ENCODE measurements around the gene DCDC2C. TPM values are rescaled to one million over a fixed set of nuclear protein-coding genes. Genes with fewer than 3 reads are reported as not detected.
A peak's percentile ranks its signal among the peaks of the same experiment; 100 is the strongest.

DCDC2C gene
- total and polyA plus RNA-seq, 2 experiments from 2014 or later = 0.45 TPM; not detected in 1

- H3K27me3 ChIP-seq (ENCODE audit: insufficient read depth) = no peaks in the 10 kb centered on the region
- Mint-ChIP-seq H3K9me3 (no peaks in the 10 kb centered on the region; the same call in 2 of the 3 replicates), H3K27ac (no peak overlapping the region), H3K4me1 (peaks cover 14% of the 10 kb centered on the region), H3K27me3 (ENCODE audit: insufficient read depth, low read depth, poor library complexity) (no peaks in the 10 kb centered on the region), H3K4me3 (no peak overlapping the region), H3K36me3 (ENCODE audit: low read depth) (no peaks in the 10 kb centered on the region)
- H3K4me1 ChIP-seq (ENCODE audit: insufficient read depth) = 0 out of 2 replicates have a peak, but pooled peaks cover 4% of the 10 kb centered on the region
- H3K9me2 ChIP-seq (ENCODE audit: insufficient read depth) = no peaks in the 10 kb centered on the region
- H3K79me2 ChIP-seq (replicated peaks; ENCODE audit: insufficient read depth) = no peaks in the 10 kb centered on the region
- no peaks in the 10 kb centered on the region for H4K20me1 ChIP-seq (replicated peaks; ENCODE audit: insufficient read depth)
- no peak overlapping the region for H3K4me2 ChIP-seq
- no peak overlapping the region for H3K27ac ChIP-seq (ENCODE audit: low read depth)
- no peaks in the 10 kb centered on the region for H3K36me3 ChIP-seq (ENCODE audit: insufficient read depth)
- H3K4me3 ChIP-seq = no peak overlapping the region
- peak; percentile 38 for DNase-seq (ENCODE audit: low spot score)
- 0 out of 2 replicates have a peak overlapping the region, but pooled peaks have one; percentile 18 for H2AFZ ChIP-seq
- TF ChIP-seq EZH2phosphoT487 (IDR thresholded peaks at IDR 0.05; ENCODE audit: unreplicated experiment) = no peak
- peak in 1 of 2 experiments; percentile 16; a peak in 2 of 4 replicates for TF ChIP-seq CTCF (conservative IDR thresholded peaks at IDR 0.05; ENCODE audit: low read depth in 2 of 2)
- no peaks in the 10 kb centered on the region for H3F3A ChIP-seq (replicated peaks; ENCODE audit: low read depth)
- ATAC-seq = peak; percentile 24; the same call in 1 of the 3 replicates
Measured at GRCh38 chr2:3662239-3662638, 41.1 kb upstream of the DCDC2C start.

- Histone ChIP-seq H3K36me3 (ENCODE audit: insufficient read depth) (no peaks in the 10 kb centered on the region), H3K9me2 (ENCODE audit: insufficient read depth) (no peaks in the 10 kb centered on the region), H3K4me3 (no peak overlapping the region), H3K27ac (ENCODE audit: low read depth) (no peak overlapping the region), H2AFZ (no peak overlapping the region), H3K4me1 (ENCODE audit: insufficient read depth) (0 out of 2 replicates have a peak, but pooled peaks cover 4% of the 10 kb centered on the region), H3K27me3 (ENCODE audit: insufficient read depth) (no peaks in the 10 kb centered on the region), H3K79me2 (replicated peaks; ENCODE audit: insufficient read depth) (no peaks in the 10 kb centered on the region), H3K4me2 (no peak overlapping the region), H4K20me1 (replicated peaks; ENCODE audit: insufficient read depth) (no peaks in the 10 kb centered on the region), H3F3A (replicated peaks; ENCODE audit: low read depth) (no peaks in the 10 kb centered on the region)
- no peaks in the 10 kb centered on the region for H3K36me3 Mint-ChIP-seq (ENCODE audit: low read depth)
- no peak overlapping the region for H3K27ac Mint-ChIP-seq
- no peak for TF ChIP-seq POLR2AphosphoS5 (IDR thresholded peaks at IDR 0.05; ENCODE audit: low read depth)
- TF ChIP-seq STAT1 (IDR thresholded peaks at IDR 0.05; ENCODE audit: unreplicated experiment) = no peak
- no peak for TF ChIP-seq CREB1 (CRISPR knock-in tag; IDR thresholded peaks at IDR 0.05; ENCODE audit: low read depth)
- TF ChIP-seq EZH2 (IDR thresholded peaks at IDR 0.05; ENCODE audit: low read depth, unreplicated experiment) = no peak
- no peak for TF ChIP-seq REST (IDR thresholded peaks at IDR 0.05; ENCODE audit: unreplicated experiment)
- TF ChIP-seq ETS1 (IDR thresholded peaks at IDR 0.05) = no peak
- TF ChIP-seq ZNF331 (CRISPR knock-in tag; IDR thresholded peaks at IDR 0.05; ENCODE audit: low read depth) = no peak
- ATAC-seq (no peak), DNase-seq (ENCODE audit: low spot score) (no peak)
- H3K4me1 Mint-ChIP-seq = peaks cover 11% of the 10 kb centered on the region
- H3K4me3 Mint-ChIP-seq = no peak overlapping the region
- H3K9me3 Mint-ChIP-seq = peaks cover 4% of the 10 kb centered on the region; the same call in 2 of the 3 replicates
- H3K27me3 Mint-ChIP-seq (ENCODE audit: insufficient read depth, low read depth, poor library complexity) = peaks cover 2% of the 10 kb centered on the region
Measured at GRCh38 chr2:3664118-3664517, 39.3 kb upstream of the DCDC2C start.

Data from GM23338 (cell line).